ENCODE results near the gene YWHAE. TPM values are rescaled to one million over a fixed set of nuclear protein-coding genes. Genes with fewer than 3 reads are reported as not detected.
"Not testable (repeated sequence)": the region's sequence is repeated elsewhere in the genome, so short reads cannot be mapped to it uniquely, and the experiment has no call there.

Gene YWHAE
- total RNA-seq, 1 experiment from 2014 or later, result 518 TPM

DNA sequence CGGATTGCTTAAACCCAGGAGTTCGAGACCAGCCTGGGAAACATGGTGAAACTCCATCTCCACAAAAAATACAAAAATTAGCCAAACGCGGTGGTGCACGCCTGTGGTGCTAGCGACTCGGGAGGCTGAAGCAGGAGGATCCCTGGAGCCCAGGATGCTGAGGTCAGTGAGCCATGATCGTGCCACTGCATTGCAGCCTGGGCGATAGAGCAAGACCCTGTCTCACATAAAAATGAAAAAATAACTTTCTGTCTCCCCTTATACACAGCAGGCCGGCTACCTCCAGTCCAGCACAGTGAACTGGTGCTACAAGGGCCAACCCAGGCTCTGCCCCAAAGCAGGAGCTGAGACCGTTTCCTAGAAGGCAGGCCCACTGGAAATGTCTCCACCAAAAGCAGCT is 59.7 kb downstream of the YWHAE start:
- DNase-seq (ENCODE audit: extremely low read depth, low read depth), result no peak

- DNase-seq (ENCODE audit: extremely low read depth, low read depth), result no peak
Observed at GRCh38 chr17:1331708-1332107, 68.3 kb downstream of the YWHAE start.

DNA sequence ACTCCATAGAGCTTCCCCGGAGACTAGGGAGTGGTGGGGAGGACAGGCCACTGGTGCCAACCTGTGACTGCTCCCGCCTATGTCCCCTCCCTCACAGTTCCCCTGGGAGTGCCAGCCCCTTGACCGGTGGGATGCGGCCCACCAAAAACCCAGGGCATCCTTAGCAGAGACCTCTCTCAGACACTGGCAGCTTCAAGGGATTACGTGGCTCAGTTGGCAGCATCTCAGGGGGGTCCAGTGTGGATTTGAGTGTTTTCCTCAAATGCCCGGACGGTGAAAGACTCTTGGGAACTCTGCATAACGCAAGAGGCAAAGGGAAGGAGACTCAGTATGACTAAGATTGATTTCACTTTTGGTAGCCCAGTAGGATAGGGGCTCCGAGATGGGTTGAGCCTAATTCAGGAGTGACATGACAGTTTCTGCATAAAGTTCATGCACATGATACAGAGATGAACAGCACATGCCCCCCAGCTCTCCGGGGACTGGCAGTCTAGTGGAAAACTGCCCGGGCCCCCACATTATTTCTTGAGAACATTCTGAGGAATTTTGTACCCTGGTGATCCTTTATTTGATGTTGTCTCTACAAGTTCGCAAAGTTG is 70.2 kb downstream of the YWHAE start:
- no peak for DNase-seq (ENCODE audit: extremely low read depth, low read depth)

- no peak for DNase-seq (ENCODE audit: extremely low read depth, low read depth)
Observed at GRCh38 chr17:1328437-1328836, 71.6 kb downstream of the YWHAE start.

DNA sequence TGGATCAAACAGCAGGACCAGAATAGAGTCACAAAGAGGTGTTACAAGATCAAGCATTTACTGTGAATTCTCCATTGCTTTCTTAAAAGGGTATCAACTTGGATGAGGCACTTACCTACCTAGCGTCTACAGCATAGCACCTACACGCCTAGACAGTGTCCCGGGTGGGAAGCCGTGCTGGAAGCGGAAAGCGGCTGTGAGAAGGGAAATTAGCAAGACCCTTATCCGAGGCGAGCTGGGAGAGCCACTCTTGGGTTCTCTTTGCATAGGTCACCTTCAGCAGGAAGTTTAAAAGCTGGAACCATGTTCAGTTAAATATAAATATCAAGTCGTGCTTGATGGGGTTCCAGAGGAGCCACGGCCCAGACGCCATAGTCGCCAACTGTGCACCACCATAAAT is 74.3 kb downstream of the YWHAE start:
- no peak for DNase-seq (ENCODE audit: extremely low read depth, low read depth)

DNA sequence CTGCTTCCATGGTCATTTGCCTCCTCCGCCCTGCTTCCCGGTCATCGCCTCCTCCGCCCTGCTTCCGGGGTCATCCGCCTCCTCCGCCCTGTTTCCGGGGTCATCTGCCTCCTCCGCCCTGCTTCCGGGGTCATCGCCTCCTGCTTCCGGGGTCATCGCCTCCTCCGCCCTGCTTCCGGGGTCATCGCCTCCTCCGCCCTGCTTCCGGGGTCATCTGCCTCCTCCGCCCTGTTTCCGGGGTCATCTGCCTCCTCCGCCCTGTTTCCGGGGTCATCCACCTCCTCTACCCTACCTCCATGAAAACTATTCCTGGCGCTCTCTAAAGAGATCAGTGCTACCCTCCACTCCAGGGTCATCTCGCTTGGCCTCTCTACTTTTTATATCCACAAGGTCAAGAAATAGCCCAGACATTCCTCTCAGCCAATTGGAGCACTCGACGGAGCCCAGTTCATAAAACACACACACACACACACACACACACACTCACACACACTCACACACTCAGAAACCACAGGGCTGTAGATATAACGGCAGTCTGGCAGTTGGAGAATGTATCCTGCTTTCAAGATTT is 75.7 kb downstream of the YWHAE start:
- DNase-seq (ENCODE audit: extremely low read depth, low read depth), result no peak

- no peak for DNase-seq (ENCODE audit: extremely low read depth, low read depth)
Observed at GRCh38 chr17:1323336-1323735, 76.7 kb downstream of the YWHAE start.

- no peak for DNase-seq (ENCODE audit: extremely low read depth, low read depth)
Observed at GRCh38 chr17:1322480-1322879, 77.5 kb downstream of the YWHAE start.

- no peak for DNase-seq (ENCODE audit: extremely low read depth, low read depth)
Observed at GRCh38 chr17:1322014-1322428, 78.0 kb downstream of the YWHAE start.

DNA sequence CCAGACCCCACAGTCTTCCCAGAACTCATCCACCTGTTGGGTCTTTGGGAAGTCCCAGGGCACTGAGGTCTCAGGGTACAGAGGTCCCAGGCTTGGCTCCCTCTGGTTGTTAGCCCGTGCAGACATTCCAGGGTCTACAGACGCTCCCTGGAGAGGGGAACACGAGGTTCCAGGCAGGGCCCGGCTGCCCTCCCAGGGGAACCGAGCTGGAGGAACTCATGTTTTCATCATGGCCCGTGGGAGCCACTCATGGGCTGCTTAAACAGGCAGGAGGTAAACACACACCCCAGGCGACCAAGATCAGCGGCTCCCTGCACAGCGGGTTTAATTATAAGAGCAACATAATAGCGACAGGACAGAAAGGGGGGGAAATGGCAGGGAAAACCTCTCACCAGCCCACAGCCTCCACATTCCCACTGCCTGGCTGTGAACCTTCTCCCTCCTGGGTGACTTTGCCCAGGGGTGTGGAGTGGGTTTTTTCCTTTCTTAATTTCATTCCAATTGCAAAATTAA is 84.1 kb downstream of the YWHAE start:
- DNase-seq (ENCODE audit: extremely low read depth, low read depth), result no peak

DNA sequence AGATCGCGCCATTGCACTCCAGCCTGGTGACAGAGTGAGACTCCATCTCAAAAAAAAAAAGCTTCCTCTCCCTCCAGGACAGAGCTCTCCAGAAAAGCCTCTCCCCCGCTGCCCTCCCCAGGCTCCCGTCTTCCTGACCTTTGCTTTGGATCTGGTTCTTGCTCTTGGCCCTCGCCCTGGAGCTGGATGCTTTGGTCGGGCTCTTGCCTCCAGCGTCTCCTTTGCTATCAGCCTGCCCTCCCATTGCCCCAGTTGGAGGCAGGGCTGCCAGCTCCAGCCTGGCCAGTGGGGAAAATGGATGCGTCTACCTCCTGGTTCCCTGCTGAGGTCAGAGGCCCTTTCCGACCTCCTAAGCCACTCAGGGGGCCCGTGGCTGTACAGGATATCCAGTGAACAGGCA is 84.6 kb downstream of the YWHAE start:
- DNase-seq (ENCODE audit: extremely low read depth, low read depth), result no peak

- DNase-seq (ENCODE audit: extremely low read depth, low read depth), result no peak
Observed at GRCh38 chr17:1313270-1314005, 86.6 kb downstream of the YWHAE start.

DNA sequence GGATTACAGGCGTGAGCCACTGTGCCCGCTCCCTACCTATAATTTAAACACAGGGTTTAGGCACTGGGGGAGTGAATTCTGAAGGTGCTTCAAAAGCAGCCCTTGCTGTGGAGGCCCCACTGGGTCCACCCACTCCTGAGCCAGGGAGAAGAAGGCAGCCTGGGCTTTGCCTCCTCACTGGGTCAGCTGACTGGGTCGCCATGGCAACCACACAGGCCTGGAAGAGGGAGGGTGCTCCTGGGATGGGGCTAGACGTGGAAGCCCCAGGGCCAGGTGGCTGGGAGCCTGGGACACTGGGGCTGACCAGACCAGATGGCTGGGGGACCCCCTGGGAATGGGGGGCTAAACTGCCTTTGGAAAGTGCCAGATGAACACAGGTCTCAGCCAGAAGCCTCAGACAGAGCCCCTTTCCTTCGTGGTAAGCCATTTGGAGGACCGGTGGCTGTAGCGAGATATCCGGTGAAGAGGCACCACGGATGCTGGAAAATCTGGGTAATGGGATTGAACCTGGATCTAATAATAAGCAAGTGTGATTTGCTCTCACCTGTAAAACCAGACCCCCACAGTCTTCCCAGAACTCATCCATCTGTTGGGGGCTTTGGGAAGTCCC is 87.7 kb downstream of the YWHAE start:
- DNase-seq (ENCODE audit: extremely low read depth, low read depth), result no peak

- DNase-seq (ENCODE audit: extremely low read depth, low read depth), result not testable (repeated sequence)
Observed at GRCh38 chr17:1307829-1308228, 92.2 kb downstream of the YWHAE start.

- DNase-seq (ENCODE audit: extremely low read depth, low read depth), result no peak
Observed at GRCh38 chr17:1304962-1305563, 95.0 kb downstream of the YWHAE start.

GRCh38 chr17:1304522-1304921 is 95.5 kb downstream of the YWHAE start:
- DNase-seq (ENCODE audit: extremely low read depth, low read depth), result no peak

GRCh38 chr17:1302761-1303160 is 97.3 kb downstream of the YWHAE start:
- DNase-seq (ENCODE audit: extremely low read depth, low read depth), result no peak

GRCh38 chr17:1301546-1301945 is 98.5 kb downstream of the YWHAE start:
- no peak for DNase-seq (ENCODE audit: extremely low read depth, low read depth)

DNA sequence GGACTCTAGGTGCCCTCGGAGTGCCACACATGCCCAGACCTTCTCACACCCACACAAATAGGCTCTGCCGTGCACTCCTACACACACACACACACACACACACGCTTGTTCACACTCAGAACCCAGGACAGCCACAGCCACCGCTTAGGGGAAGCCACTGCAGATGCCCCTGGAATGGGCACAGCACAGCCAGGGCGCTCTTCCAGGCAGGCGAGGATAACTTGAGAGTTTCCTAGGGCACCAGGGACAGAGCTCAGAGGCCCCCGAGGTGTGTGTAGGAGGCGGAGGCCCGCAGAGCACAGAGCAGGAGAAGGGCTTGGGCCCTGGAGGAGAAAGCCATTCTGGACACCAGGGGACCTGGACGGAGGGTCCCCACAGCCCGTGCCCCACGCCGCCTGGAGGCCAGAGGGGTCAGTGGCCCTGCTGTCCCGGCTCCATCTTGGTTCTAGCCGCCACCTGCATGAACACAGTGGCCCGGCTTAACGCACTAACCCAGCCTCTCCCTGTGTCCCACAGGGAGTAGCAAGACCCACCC is 99.6 kb downstream of the YWHAE start:
- DNase-seq (ENCODE audit: extremely low read depth, low read depth), result no peak

- no peak for DNase-seq (ENCODE audit: extremely low read depth, low read depth)
Observed at GRCh38 chr17:1299552-1300370, 100.3 kb downstream of the YWHAE start.
